PC-9 (cell line): ENCODE results near the gene AGAP1.

Experiments
- CTCF ChIP-seq: fragments of 200-600 bp; sonication (generic); conservative IDR thresholded peaks from 2 replicates; pipeline ENCODE4 v1.6.1; 2017; ENCODE audit warnings: mixed run types, antibody characterized with exemption, mild to moderate bottlenecking, moderate library complexity
- EZH2 ChIP-seq: fragments of 200-600 bp; sonication (generic); IDR thresholded peaks from 2 replicates; pipeline ENCODE4 v1.8.0; 2017; ENCODE audit warnings: antibody characterized with exemption, low read depth

DNA sequence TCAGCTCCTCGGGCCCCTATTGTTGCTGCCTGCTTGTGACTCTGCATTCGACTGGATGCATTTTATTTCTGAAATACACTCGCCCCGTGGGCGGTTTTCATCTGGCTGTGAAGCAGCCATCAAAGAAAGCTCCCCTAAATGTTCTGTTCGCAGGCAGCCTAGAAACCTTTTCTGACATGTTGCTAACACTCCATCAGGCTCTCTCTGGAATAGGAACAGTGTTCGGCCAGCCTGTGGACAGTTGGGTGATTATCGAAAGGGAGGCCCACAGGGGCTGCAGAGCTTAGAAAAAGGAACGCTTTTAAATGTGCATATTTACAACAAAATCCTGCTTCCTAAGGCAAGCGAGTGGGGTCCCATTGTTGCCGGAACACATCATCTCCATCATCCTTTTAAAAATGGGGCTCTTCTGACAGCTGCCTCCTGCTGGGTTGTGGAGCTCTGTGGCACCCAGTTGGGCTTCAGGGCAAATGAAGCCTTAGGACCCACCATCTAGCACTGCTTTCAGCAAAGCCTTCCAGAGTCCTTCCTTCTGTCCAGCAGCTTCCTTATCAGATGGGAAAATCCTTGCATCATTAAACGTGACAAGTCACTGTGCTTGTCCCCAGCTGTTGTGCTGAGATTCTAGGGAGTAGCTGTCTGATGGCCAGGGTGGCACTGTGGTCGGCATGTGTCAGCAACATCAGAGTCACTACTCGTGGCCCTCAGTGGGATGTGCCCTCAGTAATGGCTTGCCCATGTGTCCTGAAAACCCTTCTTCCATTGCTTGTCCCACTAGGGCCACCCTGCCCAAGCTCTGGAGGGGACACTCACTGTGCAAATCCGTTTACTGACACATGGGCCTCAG is 571.7 kb downstream of the AGAP1 start:
- no peak for TF ChIP-seq CTCF
- no peak for TF ChIP-seq EZH2
